KG1 (cell line): ENCODE measurements around the gene SHC1.

Experiments
- DNase-seq: peaks from one replicate; lab custom pipeline; 2025; lab: John Stamatoyannopoulos, UW

SHC1 gene

GRCh38 chr1:155008015-155008941 lies 37.7 kb upstream of the SHC1 start:
- no peak for DNase-seq

DNA sequence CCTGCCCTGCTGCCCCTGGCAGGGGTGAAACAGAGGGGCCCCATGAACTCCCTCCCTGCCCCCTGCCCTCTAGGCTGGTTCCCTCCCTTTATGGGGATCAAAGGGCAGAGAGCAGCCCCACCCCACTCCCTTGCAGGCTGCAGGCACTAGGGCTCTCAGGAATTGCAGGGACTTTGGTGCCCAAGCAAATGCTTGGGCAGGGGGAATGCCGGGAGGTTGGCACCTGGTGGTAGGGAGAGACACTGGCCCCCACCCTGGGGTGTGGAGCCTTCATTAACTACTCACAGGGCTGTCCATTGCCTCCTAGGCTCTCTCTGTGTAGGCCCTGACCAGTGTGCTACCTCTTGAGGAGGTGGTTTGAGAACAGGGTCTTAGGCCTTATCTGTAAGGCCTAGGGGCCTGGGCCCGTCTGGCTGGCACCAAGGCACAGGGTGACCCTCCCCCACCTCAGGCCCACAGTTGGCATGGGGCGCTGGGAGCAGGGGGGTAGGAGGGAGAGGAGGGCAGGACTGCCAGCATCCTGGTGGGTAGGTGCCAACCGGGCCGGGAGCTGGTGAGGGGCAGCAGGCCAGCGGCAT lies 36.8 kb upstream of the SHC1 start:
- no peak for DNase-seq

GRCh38 chr1:155006601-155007101 lies 36.1 kb upstream of the SHC1 start:
- DNase-seq, result peak; percentile 79

DNA sequence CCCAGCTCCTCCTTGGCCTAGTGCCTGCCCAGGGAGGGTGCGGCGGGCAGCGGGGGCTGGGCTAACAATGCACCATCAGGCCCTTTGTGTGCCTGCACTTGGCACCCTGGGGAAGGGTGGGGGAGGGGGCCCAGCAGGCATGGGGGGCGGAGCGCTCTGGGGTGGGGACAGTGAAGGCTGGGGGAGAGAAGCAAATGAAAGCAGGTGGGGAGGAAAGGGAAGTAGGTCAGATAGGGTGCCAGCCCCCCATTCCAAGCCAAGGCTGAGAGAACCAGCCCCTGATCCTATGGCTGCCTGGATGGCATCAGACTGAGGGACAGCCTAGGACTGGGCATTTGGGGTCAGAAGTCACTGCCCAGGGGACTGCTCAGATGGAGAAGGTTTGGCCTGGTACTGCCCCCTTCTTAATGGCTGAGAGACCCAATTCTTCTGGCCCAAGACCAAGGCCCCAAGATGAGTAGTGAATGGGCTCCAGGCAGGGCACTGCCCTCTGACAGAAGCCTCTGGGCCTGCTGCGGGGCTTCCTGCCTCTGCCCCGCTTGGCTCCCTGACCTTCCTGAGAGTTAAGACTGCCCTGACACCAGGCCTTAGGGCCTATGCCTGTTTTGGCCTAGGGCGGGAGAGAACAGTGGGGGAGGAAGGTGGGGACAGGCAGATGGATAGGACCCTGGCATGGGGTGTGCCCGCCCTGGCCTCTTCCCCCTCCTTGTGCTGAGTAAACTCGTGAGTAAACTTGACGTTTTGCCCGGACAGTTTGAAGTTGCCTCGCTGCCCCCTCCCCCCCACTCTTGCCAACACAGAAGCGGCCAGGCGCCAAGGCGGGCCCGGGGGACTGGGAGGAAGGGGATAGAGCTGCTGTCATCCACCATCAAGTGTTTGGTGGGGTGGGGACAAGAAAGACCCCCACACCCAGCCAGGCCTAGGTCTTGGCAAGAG lies 34.8 kb upstream of the SHC1 start:
- no peak for DNase-seq

- DNase-seq, result no peak
These were observed 34.0 kb upstream of the SHC1 start for GRCh38 chr1:155004352-155005075.

DNA sequence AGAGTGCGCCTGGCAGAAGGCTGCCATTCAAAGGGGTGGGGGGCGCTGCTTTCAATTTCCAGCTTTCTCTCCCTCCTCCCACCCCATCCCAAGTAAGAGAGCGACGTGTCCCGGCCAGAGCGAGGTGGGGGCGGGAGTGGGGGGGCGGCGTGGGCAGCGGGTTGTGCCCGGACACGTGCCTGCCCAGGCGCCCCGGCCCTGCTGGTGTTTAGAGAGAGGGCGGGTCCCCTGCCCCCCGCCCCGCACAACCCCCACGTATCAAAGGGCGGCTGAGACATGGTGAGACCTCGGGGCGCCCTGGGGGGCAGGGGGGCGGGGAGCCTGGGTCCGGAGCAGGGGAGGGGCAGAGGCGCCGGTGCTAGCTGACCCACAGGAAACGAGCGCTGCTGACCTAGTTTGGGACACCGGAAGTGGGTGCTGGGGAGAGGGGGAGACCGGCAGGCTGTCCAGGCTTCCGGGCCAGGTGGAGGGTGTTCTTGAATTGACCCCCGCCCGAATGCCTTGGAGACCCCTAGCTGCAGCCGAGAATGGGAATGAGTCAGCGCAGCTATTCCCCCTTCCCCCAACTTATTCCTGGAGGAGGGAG lies 33.3 kb upstream of the SHC1 start:
- no peak for DNase-seq

DNA sequence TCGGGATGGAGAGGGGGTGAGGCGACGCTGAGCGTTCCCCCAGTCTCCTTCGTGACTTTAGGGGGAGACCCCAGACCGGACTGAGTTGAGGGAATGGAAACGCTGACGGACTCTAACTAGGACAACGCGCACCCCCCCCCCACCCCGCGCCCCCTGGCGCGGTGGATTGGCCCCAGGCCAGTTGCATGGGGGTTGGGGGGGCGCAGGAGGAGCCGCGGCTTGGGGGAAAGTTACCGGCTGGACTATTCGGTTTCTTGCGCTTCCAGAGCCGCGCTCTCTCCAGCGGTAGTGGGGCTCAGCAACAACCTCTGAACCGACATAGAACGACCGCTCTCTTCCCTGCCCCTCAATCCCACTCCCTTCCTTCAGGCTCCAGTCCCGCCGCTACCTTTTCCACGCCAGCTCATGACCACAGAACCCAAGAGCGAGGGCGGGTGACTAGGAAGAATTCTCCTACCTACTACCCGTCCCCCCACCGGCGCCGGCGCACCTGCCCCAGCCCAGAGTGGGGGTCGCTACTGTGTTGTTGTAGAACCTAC lies 32.7 kb upstream of the SHC1 start:
- no peak for DNase-seq

DNA sequence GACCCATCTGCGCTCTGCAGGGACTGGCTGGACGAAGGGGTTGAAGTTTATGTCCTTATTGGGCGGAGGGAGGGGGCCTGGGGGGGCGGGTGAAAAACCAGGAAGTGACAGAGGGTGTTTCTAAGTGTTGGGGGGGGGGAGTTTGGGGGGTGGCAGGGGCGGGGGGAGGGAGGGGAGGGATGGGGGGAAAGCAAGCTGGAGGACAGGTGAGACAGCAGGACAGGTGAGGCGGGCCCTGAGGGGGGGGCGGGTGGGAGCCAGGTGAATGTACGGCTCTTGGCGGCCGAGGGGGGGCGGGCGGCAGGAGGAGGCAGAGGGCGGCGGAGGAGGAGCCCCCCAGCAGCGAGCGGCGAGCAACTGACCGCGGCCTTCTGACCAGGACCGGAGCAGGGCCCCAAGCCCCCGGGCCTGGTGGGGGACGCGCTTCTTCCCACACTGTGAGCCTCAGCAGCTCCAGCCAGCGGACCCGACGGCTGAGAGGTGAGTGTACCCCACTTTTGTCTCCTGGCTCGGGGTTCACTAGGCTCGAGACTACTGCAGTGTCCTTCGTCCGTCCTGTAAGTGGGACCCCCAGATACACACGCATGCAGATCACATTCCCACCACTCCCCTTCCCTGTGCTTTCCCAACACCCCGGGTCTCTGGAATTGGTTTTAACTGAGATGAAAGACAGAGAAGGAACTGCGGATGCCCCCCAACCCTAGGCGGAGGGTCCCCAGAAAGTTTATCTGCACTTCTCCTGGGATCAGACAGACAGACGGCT lies 32.1 kb upstream of the SHC1 start, which contains the start of gene ZBTB7B:
Gene ZBTB7B, plus strand, starts transcription at position 339 of the 763 bp plus-strand sequence. CDS start 11,859 bp downstream, outside the sequence.
- no peak for DNase-seq

- peak; percentile 95 for DNase-seq
These were observed 31.3 kb upstream of the SHC1 start for GRCh38 chr1:155001675-155002463.

- no peak for DNase-seq
These were observed 30.8 kb upstream of the SHC1 start for GRCh38 chr1:155001425-155001674.

- peak; percentile 93 for DNase-seq
These were observed 30.3 kb upstream of the SHC1 start for GRCh38 chr1:155000726-155001424.

- DNase-seq, result peak; percentile 83
These were observed 29.8 kb upstream of the SHC1 start for GRCh38 chr1:155000411-155000725.

DNA sequence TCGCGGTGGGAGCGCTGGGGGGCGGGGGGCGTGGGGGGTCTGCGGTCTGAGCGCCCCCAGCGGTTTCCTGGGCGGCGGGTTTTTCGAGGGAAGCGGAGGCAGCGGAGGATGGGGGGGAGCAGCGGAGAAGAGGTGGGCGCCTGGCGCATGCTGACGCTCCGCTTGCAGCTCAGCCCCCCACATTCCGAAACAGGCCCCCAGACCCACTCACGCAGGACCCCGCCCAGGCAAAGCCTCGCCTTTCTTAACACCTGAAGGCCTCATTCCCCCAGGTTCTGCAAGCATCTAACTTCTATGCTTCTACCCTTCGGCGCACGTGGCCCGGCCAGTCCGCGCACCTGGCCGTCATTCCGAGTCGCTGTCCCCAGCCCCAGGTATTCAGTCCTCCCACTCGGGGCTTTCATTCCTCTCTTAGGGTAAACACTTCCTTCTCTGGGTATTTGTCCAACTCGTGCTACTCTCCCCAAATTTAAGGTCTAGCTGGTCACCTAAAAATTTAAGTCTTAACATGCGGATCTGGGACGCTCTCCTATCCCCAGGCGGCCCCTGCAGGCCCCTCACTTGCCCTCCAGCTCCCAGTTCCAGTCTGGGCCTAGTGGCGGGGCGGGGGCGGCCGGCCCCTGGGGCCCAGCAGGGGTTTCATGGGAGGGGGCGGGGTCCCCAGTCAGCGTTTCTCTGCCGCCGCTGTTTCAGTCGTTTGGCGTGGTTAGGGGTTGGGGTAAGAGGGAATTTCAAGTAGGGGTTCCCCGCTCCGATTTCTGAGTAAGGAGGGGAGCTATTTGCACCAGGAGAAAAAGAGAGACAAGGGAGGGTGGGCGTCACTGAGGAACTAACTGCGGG lies 29.2 kb upstream of the SHC1 start:
- peak; percentile 83 for DNase-seq

GRCh38 chr1:154998818-154999570 lies 28.4 kb upstream of the SHC1 start:
- DNase-seq, result peak; percentile 84

DNA sequence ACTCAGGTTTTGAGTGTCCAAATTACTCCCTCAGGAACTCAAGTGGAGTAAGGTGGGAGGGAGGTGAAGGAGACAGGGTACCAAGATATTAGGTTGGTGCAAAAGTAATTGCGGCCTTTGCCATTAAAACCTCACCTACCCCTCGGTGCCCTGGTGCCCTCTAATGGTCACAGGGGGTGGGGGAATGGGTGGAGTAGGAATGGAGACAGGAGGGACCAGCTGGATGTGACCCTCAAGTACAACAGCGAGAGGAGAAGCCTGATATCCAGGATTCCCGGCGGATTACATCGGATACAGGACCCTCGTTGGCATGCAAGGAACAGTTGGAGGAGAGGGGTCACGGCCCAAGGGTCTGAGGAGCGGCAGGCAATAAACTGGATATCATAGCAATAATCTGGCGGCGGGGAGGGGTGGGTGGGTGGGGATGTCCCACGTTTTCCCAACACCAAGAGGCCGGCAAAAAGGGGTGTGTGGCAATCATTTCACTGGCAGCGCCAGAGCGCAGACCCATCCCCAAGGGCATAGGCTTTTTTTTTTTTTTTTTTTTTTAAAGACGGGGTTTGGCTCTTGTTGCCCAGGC lies 27.7 kb upstream of the SHC1 start:
- no peak for DNase-seq

DNA sequence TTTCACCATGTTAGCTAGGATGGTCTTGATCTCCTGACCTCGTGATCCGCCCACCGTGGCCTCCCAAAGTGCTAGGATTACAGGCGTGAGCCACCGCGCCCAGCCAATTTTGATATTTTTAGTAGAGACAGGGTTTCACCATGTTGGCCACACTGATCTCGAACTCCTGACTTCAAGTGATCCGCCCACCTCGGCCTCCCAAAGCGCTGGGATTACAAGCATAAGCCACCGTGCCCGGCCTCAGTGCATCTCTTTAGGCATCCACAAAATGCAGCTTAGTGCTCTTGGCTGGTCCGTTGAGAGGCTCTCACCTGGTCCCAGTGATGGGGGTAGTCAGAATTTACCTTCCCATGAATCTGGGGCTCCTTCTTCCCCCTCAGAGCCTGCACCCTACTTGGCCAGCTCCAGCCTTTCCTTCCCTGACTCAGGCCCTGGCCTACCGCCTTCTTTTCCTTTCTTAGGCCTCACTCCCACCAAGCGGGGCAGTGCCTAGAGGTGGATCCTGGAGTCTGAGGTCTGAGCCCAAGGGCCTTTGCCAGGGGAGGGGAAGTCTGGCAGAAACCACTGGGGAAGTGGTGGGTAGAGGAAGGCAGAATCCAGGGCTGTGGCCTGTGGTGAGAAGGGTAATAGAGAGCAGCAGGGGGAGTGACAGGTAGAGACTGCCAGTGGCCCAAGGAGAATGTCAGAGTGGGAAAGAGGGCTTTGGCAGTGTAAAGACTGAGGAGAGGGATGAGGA lies 26.6 kb upstream of the SHC1 start:
- no peak for DNase-seq
